Body of pancreas (tissue), 4 donors: ENCODE data around the gene CCDC150. TPM values are rescaled to one million over a fixed set of nuclear protein-coding genes. Genes with fewer than 3 reads are reported as not detected.

Experiments used
- ATAC-seq: fragments of 150-250 bp; one replicate; pipeline ENCODE4 v1.9.1; 2016
- DNase-seq, 4 donors: peaks; one replicate each; pipeline ENCODE4 v3.0.0-alpha.2; 2019
- H3K27ac ChIP-seq, 4 donors: fragments of 200-600 bp; sonication (generic); 1 replicate in 3 of 4; 2 replicates in 1 of 4; pipeline versions ENCODE4 v1.5.1 to v1.6.1; 2016 to 2019; ENCODE audit warnings: mild to moderate bottlenecking in 1 of 4, mixed read lengths in 1 of 4, moderate library complexity in 1 of 4
- H3K27me3 ChIP-seq, 2 donors: fragments of 200-600 bp; sonication (generic); one replicate each; pipeline ENCODE4 v1.6.0; 2016; ENCODE audit warnings: mild to moderate bottlenecking in 1 of 2
- H3K36me3 ChIP-seq, 2 donors: fragments of 200-600 bp; sonication (generic); replicated peaks in 1 of 2; 2 replicates each; pipeline ENCODE4 v1.5.1; 2016; ENCODE audit warnings: low read depth in 2 of 2; ENCODE audit not compliant: insufficient read depth in 1 of 2
- H3K4me1 ChIP-seq: fragments of 200-600 bp; sonication (generic); one replicate; pipeline ENCODE4 v1.6.0; 2016
- H3K4me3 ChIP-seq, 2 donors: fragments of 200-600 bp; sonication (generic); 1 replicate in 1 of 2; 2 replicates in 1 of 2; pipeline ENCODE4 v1.5.1; 2016 to 2019
- H3K9me3 ChIP-seq, 3 donors: fragments of 200-600 bp; sonication (generic); 1 replicate in 2 of 3; 2 replicates in 1 of 3; pipeline ENCODE4 v1.5.1; 2016
- POLR2A ChIP-seq, 3 donors: fragments of 450-650 bp; IDR thresholded peaks; one replicate each; pipeline ENCODE4 v1.6.1; 2016; ENCODE audit warnings: antibody characterized with exemption in 3 of 3, mild to moderate bottlenecking in 2 of 3
- WGBS, 2 donors: methylation state at CpG; one replicate each; pipeline ENCODE4 v1.1.5; 2017; 5-methylcytosine and 5-hydroxymethylcytosine counted together
- intact Hi-C: fragments of 100-400 bp; cut with DNase I; formaldehyde crosslinking; loops from one replicate; pipeline ENCODE4 v1.15.1; 2023
- total RNA-seq, 2 donors: library from RNA; depleted of rRNA; stranded (reverse); fragments of >200 nt; gene quantifications; one replicate each; pipeline ENCODE4 v1.1.0, GENCODE V29; 2016
- TF ChIP-seq, protein P1 (sequence below), 7 experiments: fragments of 450-650 bp in 4 of 7; fragments of 200-600 bp in 3 of 7; sonication (generic) in 3 of 7; IDR thresholded peaks; one replicate each; pipeline ENCODE4 v1.5.1; 2016 to 2019; ENCODE audit warnings: antibody characterized with exemption in 7 of 7

The CCDC150 gene
- total RNA-seq, 2 donors from 2014 or later = 2.6 TPM; not detected in 1

GRCh38 chr2:196745711-196746110, 106.2 kb downstream of the CCDC150 start:
- intact Hi-C loops = no loop called here
- no peak for DNase-seq
- Histone ChIP-seq H3K9me3 (no peaks in the 10 kb centered on the region), H3K27ac (no peak overlapping the region), H3K27me3 (no peaks in the 10 kb centered on the region), H3K36me3 (no peaks in the 10 kb centered on the region), H3K4me1 (no peaks in the 10 kb centered on the region), H3K4me3 (no peak overlapping the region)
- TF ChIP-seq, protein P1, sequence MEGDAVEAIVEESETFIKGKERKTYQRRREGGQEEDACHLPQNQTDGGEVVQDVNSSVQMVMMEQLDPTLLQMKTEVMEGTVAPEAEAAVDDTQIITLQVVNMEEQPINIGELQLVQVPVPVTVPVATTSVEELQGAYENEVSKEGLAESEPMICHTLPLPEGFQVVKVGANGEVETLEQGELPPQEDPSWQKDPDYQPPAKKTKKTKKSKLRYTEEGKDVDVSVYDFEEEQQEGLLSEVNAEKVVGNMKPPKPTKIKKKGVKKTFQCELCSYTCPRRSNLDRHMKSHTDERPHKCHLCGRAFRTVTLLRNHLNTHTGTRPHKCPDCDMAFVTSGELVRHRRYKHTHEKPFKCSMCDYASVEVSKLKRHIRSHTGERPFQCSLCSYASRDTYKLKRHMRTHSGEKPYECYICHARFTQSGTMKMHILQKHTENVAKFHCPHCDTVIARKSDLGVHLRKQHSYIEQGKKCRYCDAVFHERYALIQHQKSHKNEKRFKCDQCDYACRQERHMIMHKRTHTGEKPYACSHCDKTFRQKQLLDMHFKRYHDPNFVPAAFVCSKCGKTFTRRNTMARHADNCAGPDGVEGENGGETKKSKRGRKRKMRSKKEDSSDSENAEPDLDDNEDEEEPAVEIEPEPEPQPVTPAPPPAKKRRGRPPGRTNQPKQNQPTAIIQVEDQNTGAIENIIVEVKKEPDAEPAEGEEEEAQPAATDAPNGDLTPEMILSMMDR (IDR thresholded peaks at IDR 0.05) = no peak
- TF ChIP-seq POLR2A (IDR thresholded peaks at IDR 0.05) = no peak
- no peak for ATAC-seq

DNA sequence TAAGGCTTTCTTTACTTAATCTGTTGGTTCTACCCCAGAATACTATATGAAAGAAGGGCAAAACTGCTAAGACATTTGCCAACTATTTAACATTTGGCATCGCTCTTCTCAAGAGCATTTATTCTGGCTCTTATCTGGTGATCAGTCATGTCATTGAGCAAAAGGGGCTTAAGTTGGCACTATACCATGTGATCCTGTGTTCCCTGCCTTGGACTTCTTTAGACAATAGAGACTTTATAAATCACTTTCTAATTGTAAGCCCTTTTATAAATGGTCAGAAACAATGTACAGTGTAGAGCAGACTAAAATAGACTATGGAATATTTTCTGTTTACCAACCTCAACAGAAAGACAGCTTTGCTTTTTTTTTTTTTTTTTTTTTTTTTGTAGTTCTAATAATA, 107.9 kb downstream of the CCDC150 start:
- intact Hi-C loops = no loop called here
- WGBS, 2 donors = 69 to 77% methylated on average over 1 of the region's 1 CpG

DNA sequence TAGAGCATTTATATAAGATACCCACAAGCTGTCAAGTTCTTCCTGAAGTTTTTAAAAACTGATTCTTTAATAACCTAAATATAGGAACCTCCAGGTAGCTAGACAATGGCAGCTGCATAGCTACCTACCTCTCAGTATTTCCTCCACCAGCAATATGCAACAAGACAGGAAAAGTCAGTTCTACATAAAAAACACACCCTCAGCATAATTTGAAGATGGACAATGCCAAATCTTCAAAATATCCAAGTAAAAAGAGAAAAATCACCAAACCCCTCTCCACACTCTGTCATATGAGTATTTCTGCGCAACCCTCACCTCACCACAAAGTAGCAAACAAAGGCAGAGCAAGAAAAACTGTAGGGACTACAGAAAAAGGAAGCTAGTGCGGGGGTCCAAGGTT, 108.6 kb downstream of the CCDC150 start:
- H3K4me1 ChIP-seq = no peaks in the 10 kb centered on the region
- H3K4me3 ChIP-seq = no peak overlapping the region
- no peaks in the 10 kb centered on the region for H3K9me3 ChIP-seq
- ATAC-seq (no peak), DNase-seq (no peak)
- no peaks in the 10 kb centered on the region for H3K36me3 ChIP-seq
- intact Hi-C loops = no loop called here
- H3K27me3 ChIP-seq = no peaks in the 10 kb centered on the region
- TF ChIP-seq, protein P1 (IDR thresholded peaks at IDR 0.05) = no peak
- no peak for TF ChIP-seq POLR2A (IDR thresholded peaks at IDR 0.05)
- H3K27ac ChIP-seq = no peak overlapping the region
- WGBS, 2 donors = 86 to 94% methylated on average over 2 of the region's 2 CpGs

More for the DNA sequence above, 107.9 kb downstream of the CCDC150 start:
- Histone ChIP-seq H3K27ac (no peak overlapping the region), H3K36me3 (no peaks in the 10 kb centered on the region), H3K4me3 (no peak overlapping the region), H3K27me3 (no peaks in the 10 kb centered on the region), H3K4me1 (no peaks in the 10 kb centered on the region), H3K9me3 (no peaks in the 10 kb centered on the region)
- DNase-seq = no peak
- no peak for ATAC-seq
- TF ChIP-seq, protein P1 (IDR thresholded peaks at IDR 0.05) = no peak
- no peak for TF ChIP-seq POLR2A (IDR thresholded peaks at IDR 0.05)

DNA sequence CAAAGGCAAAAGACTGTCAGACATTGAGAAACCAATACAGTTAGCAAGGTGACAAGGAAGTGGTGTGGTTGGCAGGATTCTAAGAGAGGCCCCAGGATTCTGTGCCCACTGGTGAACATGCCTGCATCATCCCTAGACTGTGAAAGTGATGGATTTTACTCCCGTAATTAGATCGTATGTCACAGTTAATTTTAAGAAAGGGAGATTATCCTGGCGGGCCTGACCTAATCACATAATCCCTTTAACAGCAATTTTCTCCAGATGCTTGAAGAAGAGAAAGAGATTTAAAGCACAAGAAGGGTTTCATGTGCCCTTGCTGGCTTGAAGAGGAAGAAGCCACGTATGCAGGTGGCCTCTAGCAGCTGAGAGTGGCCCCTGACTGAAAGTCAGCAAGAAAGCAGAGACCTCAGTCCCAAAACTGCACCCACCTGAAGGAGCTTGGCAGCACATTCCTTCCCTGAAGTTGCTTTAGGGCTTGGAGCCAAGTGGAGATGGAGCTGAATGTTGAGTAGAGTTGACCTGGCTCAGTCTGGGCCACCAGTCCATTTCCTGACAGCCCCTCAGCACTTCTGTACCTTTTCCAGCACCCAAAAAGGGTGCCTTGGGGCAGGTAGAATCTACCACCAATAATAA, 110.9 kb downstream of the CCDC150 start:
- H3K4me1 ChIP-seq = no peaks in the 10 kb centered on the region
- no peaks in the 10 kb centered on the region for H3K36me3 ChIP-seq
- DNase-seq = no peak
- TF ChIP-seq POLR2A (IDR thresholded peaks at IDR 0.05) = no peak
- TF ChIP-seq, protein P1 (IDR thresholded peaks at IDR 0.05) = no peak
- no peak overlapping the region for H3K27ac ChIP-seq
- no peak overlapping the region for H3K4me3 ChIP-seq
- intact Hi-C loops = no loop called here
- H3K27me3 ChIP-seq = no peaks in the 10 kb centered on the region
- 90 to 92% methylated on average over 4 of the region's 4 CpGs for WGBS, 2 donors
- H3K9me3 ChIP-seq = peaks cover 0 to 11% (median 0%) of the 10 kb centered on the region in 3 donors
- no peak for ATAC-seq
